RPMI7951 (cell line): ENCODE data around the gene DHRS4. TPM values are rescaled to one million over a fixed set of nuclear protein-coding genes. Genes with fewer than 3 reads are reported as not detected.

ENCODE experiments used
- total RNA-seq: library from RNA; depleted of rRNA; stranded (reverse); fragments of >200 nt; shearing (Covaris generic); gene quantifications from 2 replicates; pipeline ENCODE4 v1.2.3, GENCODE V29; 2014; rRNA removed

Gene DHRS4
- total RNA-seq, 1 experiment from 2014 or later = 25.1 TPM

Other genes with a start within 250 kb of the DHRS4 start
- gene DHRS4L2, start 35.2 kb downstream of the DHRS4 start, total RNA-seq = 15.9 and 16.5 TPM in 2 replicates
- gene CARMIL3, start 98.2 kb downstream of the DHRS4 start, total RNA-seq = under 0.01 and 0.12 TPM in 2 replicates
- not detected in 2 replicates for gene CPNE6, start 117.8 kb downstream of the DHRS4 start, total RNA-seq
- gene PCK2, start 140.5 kb downstream of the DHRS4 start, total RNA-seq = 12.3 and 12.5 TPM in 2 replicates
- gene DCAF11, start 161.0 kb downstream of the DHRS4 start, total RNA-seq = 42.9 and 57.1 TPM in 2 replicates
- 0.60 and 1.5 TPM in 2 replicates for gene NRL, start 161.2 kb downstream of the DHRS4 start, total RNA-seq
- gene FITM1, start 176.9 kb downstream of the DHRS4 start, total RNA-seq = 0.20 TPM in 1 of 2 replicates, not detected in the other
- 294 and 310 TPM in 2 replicates for gene PSME1, start 182.4 kb downstream of the DHRS4 start, total RNA-seq
- gene EMC9, start 187.8 kb downstream of the DHRS4 start, total RNA-seq = 25.8 and 32.6 TPM in 2 replicates
- 237 and 262 TPM in 2 replicates for gene PSME2, start 192.8 kb downstream of the DHRS4 start, total RNA-seq
- 28.5 and 37.8 TPM in 2 replicates for gene RNF31, start 193.7 kb downstream of the DHRS4 start, total RNA-seq
- 39.3 and 54.4 TPM in 2 replicates for gene IRF9, start 207.5 kb downstream of the DHRS4 start, total RNA-seq
- gene REC8, start 218.3 kb downstream of the DHRS4 start, total RNA-seq = 0.39 and 1.1 TPM in 2 replicates
- gene IPO4, start 235.0 kb downstream of the DHRS4 start, total RNA-seq = 22.9 and 30.9 TPM in 2 replicates
- 52.5 and 69.2 TPM in 2 replicates for gene TM9SF1, start 241.7 kb downstream of the DHRS4 start, total RNA-seq